Measurements from ENCODE around the gene ZNF284.
"Not testable (repeated sequence)": the region's sequence is repeated elsewhere in the genome, so short reads cannot be mapped to it uniquely, and the experiment has no call there.

The ZNF284 gene

GRCh38 chr19:44111910-44112463 lies 40.0 kb downstream of the ZNF284 start:
- DNase-seq (ENCODE audit: low spot score), result peak; percentile 62

DNA sequence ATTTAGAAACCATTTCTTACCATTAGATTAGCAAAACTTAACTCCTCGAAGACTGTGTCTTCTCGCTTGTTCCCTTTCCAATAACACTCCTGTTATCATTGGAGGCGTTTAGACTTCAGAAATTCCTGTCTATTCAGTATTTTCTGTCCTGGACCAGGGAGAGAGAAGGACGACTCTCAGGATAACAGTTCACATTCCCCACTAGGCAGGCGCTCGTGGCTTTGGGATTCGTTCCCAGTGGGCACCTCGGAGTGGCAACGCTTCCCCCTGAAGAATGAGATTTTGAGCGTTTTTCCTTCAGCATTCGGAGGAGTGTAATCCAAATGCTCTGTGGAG lies 40.8 kb downstream of the ZNF284 start:
- DNase-seq (ENCODE audit: low spot score), result no peak

- DNase-seq (ENCODE audit: low spot score), result peak; percentile 96
Measured at GRCh38 chr19:44113138-44113783, 41.3 kb downstream of the ZNF284 start, which contains the start of gene ZNF225. ZNF225 (plus strand) TSS chr19:44113399; CDS start chr19:44115828, 2,429 bp downstream.

DNA sequence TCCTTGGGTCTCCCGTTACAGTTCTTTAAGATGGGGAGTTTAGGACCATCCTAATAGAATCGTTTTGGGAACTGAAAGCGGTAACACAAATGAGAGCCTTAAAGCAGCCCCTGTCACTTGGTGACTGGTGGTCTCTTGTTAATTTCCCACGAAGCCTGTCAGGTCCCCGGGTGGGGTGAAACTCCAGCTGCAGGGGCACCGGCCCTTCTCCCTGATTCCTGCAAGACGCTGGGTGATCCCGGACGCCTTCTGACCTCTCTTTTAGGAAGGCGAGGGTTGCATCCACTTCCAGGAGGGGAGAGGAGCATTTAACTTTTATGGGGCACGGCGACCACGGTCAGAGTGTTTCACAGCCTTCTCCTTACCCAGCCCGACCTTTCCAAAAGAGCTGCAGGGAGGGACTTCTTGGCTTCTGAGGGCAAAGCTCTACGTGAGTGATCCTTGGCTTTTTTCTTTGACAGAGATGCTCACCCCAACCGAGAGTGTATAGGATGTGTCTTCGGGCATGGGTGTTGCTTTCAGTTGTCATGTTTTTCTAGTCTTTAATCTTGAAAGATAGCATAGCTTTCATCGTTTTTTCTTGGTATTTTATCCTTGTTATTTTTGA lies 41.9 kb downstream of the ZNF284 start:
- DNase-seq (ENCODE audit: low spot score), result no peak

- not testable (repeated sequence) for DNase-seq (ENCODE audit: low spot score)
Measured at GRCh38 chr19:44121162-44121561, 49.2 kb downstream of the ZNF284 start.

DNA sequence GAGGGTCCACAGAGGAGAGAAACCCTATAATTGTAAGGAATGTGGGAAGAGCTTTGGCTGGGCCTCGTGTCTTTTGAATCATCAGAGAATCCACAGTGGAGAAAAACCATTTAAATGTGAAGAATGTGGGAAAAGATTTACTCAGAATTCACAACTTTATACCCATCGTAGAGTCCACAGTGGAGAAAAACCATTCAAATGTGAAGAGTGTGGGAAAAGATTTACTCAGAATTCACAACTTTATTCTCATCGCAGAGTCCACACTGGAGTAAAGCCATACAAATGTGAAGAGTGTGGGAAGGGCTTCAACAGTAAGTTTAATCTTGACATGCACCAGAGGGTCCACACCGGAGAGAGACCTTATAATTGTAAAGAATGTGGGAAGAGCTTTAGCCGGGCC lies 60.0 kb downstream of the ZNF284 start:
- DNase-seq (ENCODE audit: low spot score), result no peak
